ENCODE measurements around the gene DPP6. TPM values are rescaled to one million over a fixed set of nuclear protein-coding genes. Genes with fewer than 3 reads are reported as not detected.
A peak's percentile ranks its signal among the peaks of the same experiment; 100 is the strongest.
"Not testable (repeated sequence)": the region's sequence is repeated elsewhere in the genome, so short reads cannot be mapped to it uniquely, and the experiment has no call there.

The DPP6 gene
- total and polyA plus RNA-seq, 2 of the 8 experiments (the other 6 are each of a cell fraction or from before 2014, with no cell fraction given): 4.7 to 6.8 TPM

DNA sequence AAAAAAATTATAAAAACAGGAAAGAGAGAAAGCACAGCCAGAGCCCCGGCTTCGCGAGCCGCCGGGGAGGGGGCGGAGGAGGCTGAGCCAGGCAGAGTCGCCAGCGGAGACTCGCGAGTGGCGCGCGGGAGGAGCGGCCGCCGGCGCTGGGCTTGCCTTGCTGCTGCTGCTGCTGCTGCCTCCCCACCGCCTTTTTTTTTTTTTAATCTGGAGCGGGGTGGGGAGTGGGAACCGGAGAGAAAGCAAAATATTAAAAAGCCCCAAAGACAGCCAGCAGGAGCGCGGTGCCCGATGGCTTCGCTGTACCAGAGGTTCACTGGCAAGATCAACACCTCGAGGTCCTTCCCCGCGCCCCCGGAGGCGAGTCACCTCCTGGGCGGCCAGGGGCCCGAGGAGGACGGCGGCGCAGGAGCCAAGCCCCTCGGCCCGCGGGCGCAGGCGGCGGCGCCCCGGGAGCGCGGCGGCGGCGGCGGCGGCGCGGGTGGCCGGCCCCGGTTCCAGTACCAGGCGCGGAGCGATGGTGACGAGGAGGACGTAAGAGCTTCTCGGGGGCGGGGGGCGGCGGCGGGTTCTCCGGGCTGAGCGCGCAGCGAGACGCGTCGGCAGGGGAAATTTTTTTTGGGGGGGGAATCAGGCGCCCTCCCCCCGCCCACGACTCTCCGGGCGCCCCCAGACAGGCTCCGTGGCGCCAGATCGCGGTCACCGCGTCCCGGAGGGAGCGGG lies 493 bp downstream of the DPP6 start:
- H4K8ac ChIP-seq (ENCODE audit: extremely low read depth, insufficient read depth, low read length); H3K4ac ChIP-seq (replicated peaks; ENCODE audit: insufficient read length, low read depth, low read length); FAIRE-seq; POLR2A ChIA-PET (ENCODE audit: partially characterized antibody); H2BK15ac ChIP-seq (ENCODE audit: low read length); H2BK5ac ChIP-seq (ENCODE audit: low read depth, low read length); H4K20me1 ChIP-seq (replicated peaks in 1 of 2; ENCODE audit: control insufficient read depth in 1 of 2, insufficient read depth in 2 of 2, low read length in 2 of 2); H3K79me2 ChIP-seq (ENCODE audit: control insufficient read depth in 1 of 2, insufficient read depth in 2 of 2, low read length in 2 of 2); CTCF ChIA-PET (ENCODE audit: partially characterized antibody); H4K5ac ChIP-seq (ENCODE audit: insufficient read length, low read depth, low read length); H2BK20ac ChIP-seq (ENCODE audit: low read length); H3K23me2 ChIP-seq (ENCODE audit: low read depth, low read length); H3K27ac ChIP-seq (ENCODE audit: low read depth, low read length); H2BK120ac ChIP-seq (replicated peaks; ENCODE audit: low read depth, low read length); H3K23ac ChIP-seq (ENCODE audit: insufficient read length); H3K9ac ChIP-seq (replicated peaks in 1 of 4; ENCODE audit: extremely low read depth in 1 of 4, low read depth in 3 of 4, low read length in 3 of 4); H3K56ac ChIP-seq (replicated peaks; ENCODE audit: insufficient read length, low read depth, low read length); H4K91ac ChIP-seq (replicated peaks; ENCODE audit: insufficient read length, low read length); H3K18ac ChIP-seq (ENCODE audit: extremely low read depth, low read length); H3K27me3 ChIP-seq (replicated peaks in 1 of 4; ENCODE audit: control insufficient read depth in 3 of 4, extremely low read depth in 1 of 4, insufficient read depth in 3 of 4, low read length in 3 of 4); H2AFZ ChIP-seq (ENCODE audit: low read length); H3K4me1 ChIP-seq (replicated peaks in 1 of 4; ENCODE audit: control insufficient read depth in 3 of 4, insufficient read depth in 4 of 4, low read length in 3 of 4); H3K36me3 ChIP-seq (ENCODE audit: control insufficient read depth in 2 of 4, insufficient read depth in 4 of 4, low read length in 3 of 4); H3K79me1 ChIP-seq (ENCODE audit: low read depth, low read length); H3K9me3 ChIP-seq (ENCODE audit: insufficient read depth in 2 of 2, low read depth in 1 of 2, low read length in 1 of 2); H2AK5ac ChIP-seq (ENCODE audit: low read depth, low read length); H3K14ac ChIP-seq (ENCODE audit: insufficient read length); H2BK12ac ChIP-seq (ENCODE audit: low read depth, low read length): not testable (repeated sequence)
- Histone ChIP-seq H3K4me2 (ENCODE audit: insufficient read depth in 1 of 2, low read depth in 2 of 2, low read length in 2 of 2) (peak overlapping the region; percentile 46 to 62), H3K4me3 (ENCODE audit: extremely low read depth in 1 of 4, insufficient read depth in 2 of 4, low read depth in 3 of 4, low read length in 4 of 4) (peak overlapping the region; percentile 36 to 65 (median 39))
- peak in 1 of 2 experiments; percentile 57 for DNase-seq (ENCODE audit: low read depth in 1 of 2, low spot score in 2 of 2)
- no CpG with 5 or more reads among the region's 83 CpGs for WGBS, 2 experiments (ENCODE audit: extremely low coverage in 1 of 2, insufficient coverage in 1 of 2, insufficient read length in 1 of 2, insufficient replicate concordance in 2 of 2, low coverage in 1 of 2, low lambda C conversion rate in 2 of 2, missing lambda C conversion rate in 1 of 2)
- 0 out of 2 replicates have a peak, but pooled peaks have one; percentile 37 for TF ChIP-seq CREB1 (IDR thresholded peaks at IDR 0.05)
